ENCODE data around the gene TMTC4.

DNA sequence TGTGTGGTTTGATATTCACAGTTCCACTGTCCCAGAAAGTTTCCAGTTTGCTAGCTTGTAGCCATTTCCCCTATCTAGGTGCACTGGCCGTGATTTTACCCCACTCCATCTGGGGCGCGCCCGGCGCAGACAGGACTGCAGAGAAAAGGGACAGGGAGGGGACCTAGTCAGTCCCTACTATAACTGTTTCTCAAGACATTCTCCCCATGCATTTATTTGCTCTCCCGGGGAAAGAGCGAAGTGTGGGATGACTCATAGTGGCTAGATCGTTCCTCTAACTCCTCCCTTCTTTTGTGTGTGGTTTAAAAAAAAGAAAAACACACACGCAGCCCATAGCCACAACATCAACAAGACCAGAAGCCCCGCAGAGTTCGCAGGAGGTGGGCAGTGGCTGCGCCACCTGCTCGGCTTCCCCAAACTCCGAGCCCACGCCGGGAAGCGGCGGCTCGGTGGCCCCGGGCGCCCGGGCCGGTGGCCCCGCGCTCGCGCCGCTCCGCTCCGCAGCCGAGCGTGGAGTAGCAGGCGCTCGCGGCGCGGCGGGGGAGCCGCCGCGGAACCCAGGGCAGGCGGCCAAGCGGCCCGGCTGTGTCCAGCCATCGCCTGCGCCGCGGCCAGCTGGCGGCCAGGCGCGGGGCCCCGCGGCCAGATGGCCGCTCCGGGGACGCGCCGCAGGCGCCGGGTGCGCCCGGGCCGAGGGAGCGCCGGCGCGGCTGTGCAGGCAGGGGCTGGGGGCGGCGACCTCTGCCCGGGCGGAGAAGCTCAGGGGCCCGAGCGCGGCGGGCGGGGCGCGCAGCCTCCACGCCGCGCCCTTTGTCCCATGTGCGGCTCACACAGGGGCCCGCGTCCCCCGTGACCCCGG lies 653 bp downstream of the TMTC4 start:
- TF ChIP-seq, protein P1, sequence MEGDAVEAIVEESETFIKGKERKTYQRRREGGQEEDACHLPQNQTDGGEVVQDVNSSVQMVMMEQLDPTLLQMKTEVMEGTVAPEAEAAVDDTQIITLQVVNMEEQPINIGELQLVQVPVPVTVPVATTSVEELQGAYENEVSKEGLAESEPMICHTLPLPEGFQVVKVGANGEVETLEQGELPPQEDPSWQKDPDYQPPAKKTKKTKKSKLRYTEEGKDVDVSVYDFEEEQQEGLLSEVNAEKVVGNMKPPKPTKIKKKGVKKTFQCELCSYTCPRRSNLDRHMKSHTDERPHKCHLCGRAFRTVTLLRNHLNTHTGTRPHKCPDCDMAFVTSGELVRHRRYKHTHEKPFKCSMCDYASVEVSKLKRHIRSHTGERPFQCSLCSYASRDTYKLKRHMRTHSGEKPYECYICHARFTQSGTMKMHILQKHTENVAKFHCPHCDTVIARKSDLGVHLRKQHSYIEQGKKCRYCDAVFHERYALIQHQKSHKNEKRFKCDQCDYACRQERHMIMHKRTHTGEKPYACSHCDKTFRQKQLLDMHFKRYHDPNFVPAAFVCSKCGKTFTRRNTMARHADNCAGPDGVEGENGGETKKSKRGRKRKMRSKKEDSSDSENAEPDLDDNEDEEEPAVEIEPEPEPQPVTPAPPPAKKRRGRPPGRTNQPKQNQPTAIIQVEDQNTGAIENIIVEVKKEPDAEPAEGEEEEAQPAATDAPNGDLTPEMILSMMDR (IDR thresholded peaks at IDR 0.05) = no peak
- TF ChIP-seq POLR2AphosphoS5 (IDR thresholded peaks at IDR 0.05; ENCODE audit: low read depth, low read length) = no peak
